Muscle of back (tissue), 13 donors: ENCODE results near the gene HLA-DQB1. TPM values are rescaled to one million over a fixed set of nuclear protein-coding genes. Genes with fewer than 3 reads are reported as not detected.
A peak's percentile ranks its signal among the peaks of the same experiment; 100 is the strongest.
"Not testable (repeated sequence)": the region's sequence is repeated elsewhere in the genome, so short reads cannot be mapped to it uniquely, and the experiment has no call there.

Experiments used
- DNase-seq, 3 donors: peaks; one replicate each; pipeline versions ENCODE4 v3.0.0 to v3.0.0-alpha.2; 2013
- long read RNA-seq, 9 donors: transcript quantifications; one replicate each; lab custom pipeline, GENCODE V29; 2026
- polyA plus RNA-seq, 10 donors: library from polyadenylated mRNA; unstranded; fragments of 120-200 nt; gene quantifications; one replicate each; pipeline ENCODE4 v1.2.1, GENCODE V29; 2013; ENCODE audit not compliant: insufficient read length in 10 of 10

The HLA-DQB1 gene
- polyA plus RNA-seq = 1 to 10 TPM in 9 of 10 donors, under 1 TPM in 1; 0.84 to 6.4 (median 2.3) TPM
- long read RNA-seq, donor 1, partial matches to known transcripts = 0 of 2 reads
- long read RNA-seq, donor 1, other reads (novel, unspliced or antisense) = 0 of 2 reads
- long read RNA-seq, donor 2, partial matches to known transcripts = 0 of 1 reads
- long read RNA-seq, donor 2, other reads (novel, unspliced or antisense) = 0 of 1 reads
- long read RNA-seq, donor 3 = 0 reads
- long read RNA-seq, donor 4, partial matches to known transcripts = 0 of 1 reads
- long read RNA-seq, donor 4, other reads (novel, unspliced or antisense) = 0 of 1 reads
- long read RNA-seq, donor 5, partial matches to known transcripts = 0 of 1 reads
- long read RNA-seq, donor 5, other reads (novel, unspliced or antisense) = 0 of 1 reads
- long read RNA-seq, donor 6, partial matches to known transcripts = 0 of 2 reads
- long read RNA-seq, donor 6, other reads (novel, unspliced or antisense) = 0 of 2 reads
- long read RNA-seq, donor 7 = 0 reads
- long read RNA-seq, donor 8 = 0 reads
- long read RNA-seq, donor 9, partial matches to known transcripts = 0 of 1 reads
- long read RNA-seq, donor 9, other reads (novel, unspliced or antisense) = 0 of 1 reads

DNA sequence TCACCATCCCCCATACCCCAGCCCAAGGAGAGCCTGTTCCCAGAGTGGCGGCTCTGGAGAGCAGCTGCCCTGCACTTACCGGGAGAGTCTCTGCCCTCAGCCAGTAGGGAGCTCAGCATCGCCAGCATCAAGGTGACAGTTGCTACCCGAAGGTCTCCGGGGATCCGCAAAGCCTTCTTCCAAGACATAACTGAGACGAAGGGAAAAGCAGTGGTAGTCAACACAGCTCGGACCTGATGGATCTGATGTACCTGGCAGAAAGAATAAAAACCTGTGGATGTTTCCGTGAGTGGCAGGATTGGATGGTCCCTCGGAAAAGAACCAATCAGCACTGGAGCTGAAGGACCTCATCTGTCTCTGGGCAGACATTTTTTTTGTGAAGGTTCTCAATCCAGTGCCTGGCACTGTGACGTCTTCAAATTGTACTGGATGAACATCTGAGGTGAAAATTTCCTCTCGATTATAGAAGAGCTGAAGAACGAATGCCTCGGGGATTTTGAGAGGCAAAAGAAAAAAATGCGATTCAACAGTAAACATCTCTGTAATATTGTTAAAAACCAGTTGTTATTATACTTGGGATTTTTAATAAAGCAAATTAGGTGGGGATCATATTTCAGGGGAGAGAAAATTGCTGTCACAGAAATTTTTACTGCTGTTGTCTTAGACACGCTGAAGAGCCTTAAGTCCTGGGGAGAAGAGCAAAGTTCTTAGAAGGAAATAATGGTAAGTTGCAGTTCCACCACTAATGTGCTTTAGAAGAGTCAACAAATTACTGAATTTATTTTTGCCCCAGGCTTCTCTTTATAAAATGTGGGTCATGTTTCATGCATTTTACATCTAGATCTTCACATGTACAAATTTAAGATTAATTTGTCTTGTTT lies at the start of gene HLA-DQB1:
TSS of gene HLA-DQB1 (minus strand) at position 238 of the 881 bp plus-strand sequence. CDS start at position 188, 50 bp downstream.
- peak in 2 of 3 donors; percentile 6 to 44 for DNase-seq

DNA sequence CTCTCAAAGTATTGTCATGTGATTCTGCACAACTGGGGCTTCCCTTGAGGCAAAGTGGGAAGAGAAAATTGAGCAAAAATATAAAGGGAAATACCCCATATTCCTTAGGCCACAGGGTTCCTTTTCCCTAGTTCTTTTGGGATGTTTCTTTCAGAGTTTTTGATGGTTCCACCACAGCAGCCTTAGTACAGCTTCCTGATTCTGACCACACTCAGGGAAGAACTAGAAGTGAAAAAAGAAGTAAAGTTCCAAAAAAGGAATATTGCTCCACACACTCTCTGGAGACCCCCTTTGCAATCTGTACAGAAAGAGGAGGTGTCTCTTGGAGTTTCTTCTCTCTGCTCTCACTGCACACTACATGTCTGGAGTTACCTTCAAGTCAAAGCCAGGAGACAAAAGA lies 46.8 kb upstream of the HLA-DQB1 start:
- no peak for DNase-seq

DNA sequence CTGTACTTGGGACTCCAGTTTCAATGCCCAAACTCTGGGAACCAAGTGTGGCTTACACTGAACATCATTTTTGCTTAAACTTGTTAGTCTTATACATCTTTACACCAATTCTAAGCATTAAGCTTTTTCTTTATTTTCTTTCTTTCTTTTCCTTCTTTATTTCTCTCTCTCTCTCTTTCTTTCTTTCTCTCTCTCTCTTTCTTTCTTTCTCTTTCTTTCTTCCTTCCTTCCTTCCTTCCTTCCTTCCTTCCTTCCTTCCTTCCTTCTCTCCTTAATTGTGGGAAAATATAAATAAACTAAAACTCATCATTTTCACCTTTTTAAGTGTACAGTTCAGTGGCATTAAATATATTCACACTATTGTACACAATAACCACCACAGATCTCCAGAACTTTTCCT lies 43.2 kb upstream of the HLA-DQB1 start:
- no peak for DNase-seq

DNA sequence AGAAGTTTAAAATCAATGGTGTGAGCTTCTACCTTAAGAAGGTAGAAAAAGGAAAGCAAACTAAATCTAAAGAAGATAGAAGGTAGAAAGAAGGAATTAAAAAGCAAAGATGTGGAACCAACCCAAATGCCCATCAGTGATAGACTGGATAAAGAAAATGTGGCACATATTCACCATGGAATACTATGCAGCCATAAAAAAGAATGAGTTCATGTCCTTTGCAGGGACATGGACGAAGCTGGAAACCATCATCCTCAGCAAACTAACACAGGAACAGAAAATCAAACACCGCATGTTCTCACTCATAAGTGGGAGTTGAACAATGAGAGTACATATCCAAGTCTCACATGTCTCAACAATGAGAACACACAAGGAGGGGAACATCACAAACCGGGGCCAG lies 38.7 kb upstream of the HLA-DQB1 start:
- DNase-seq = not testable (repeated sequence)

DNA sequence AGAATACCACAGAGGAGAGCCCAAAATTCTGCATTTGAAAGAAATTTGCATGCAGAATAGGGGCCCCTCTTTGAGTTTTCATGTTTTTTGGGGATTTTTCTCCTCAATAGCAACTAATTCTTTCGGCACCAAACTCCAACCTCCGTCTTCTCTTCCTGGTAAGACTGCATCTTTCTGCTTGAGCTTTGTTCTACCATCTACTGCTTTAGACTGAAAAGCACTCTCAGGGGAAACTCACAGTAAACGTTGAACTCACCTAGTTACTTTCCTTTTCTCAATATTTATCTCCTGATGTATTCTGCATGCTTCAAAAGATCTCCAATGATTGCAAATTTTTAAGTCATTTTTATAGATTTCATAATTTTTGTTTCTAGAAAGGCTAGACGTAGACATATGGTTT lies 36.9 kb upstream of the HLA-DQB1 start:
- DNase-seq = no peak

DNA sequence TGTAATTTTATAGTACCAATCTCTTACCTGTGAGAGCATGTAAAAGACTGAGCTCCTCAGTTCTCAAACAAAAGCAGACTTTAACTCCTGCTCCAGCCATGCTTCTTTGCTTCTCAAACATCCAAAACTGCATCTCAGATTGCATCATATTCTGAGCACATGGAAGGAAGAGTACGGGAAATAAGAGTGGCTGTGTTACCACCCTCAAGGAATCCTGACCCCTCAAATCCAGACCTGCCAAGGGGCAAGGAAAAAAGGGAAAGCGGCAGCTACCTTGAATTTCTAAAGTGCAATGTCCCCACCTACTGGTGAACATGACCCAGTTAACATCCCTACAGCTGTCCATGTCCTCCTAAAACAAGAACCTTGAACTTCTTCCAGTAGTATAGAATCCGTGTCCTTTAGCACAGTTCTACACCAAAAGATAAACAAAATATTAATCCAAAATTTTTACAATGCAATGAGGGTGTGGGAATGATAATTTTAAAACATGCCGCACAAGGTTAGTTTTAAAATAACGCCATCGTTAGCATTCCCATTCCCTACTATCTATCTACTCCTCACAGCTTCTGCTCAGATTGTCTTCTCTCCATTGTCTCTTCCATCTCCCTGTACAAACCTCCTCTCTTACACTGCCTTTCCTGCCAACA lies 34.1 kb upstream of the HLA-DQB1 start:
- peak; percentile 41 to 74 (median 57) for DNase-seq

DNA sequence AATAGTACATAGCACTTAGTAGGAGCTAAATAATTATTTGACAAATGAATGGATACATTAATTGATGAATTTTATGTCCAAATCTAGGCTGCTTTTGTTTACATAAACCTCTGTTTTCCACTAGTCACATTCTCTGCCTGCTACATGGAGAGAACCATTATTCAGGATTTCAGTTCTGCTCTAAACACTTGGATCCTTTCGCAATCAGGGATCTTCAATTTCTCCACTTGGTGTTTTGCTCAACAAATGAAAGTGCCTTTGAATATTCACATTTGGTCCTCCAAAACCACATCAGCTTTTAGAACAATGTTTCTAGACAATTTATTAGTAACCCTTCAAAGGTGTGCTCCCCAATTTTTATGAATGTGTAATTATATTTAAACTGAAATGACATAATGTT lies 30.6 kb upstream of the HLA-DQB1 start:
- DNase-seq = no peak

DNA sequence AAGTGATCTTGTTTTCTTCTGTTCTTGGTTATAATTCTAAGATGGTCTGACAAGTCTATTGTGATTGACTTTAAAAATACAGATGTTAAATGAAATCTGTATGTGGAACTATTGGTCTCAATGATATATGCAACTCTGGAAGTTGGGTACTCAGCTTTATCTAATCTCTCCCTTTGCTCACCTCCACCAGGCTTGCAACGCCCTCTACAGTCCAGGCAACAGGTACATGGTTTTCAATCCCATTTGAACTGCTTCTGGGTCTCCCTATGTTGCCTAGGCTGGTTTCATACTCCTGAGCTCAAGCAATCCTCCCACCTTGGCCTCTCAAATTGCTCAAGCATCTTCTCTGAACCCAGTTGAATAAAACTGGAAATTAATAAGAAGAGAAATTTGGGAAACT lies 25.6 kb upstream of the HLA-DQB1 start:
- no peak for DNase-seq

DNA sequence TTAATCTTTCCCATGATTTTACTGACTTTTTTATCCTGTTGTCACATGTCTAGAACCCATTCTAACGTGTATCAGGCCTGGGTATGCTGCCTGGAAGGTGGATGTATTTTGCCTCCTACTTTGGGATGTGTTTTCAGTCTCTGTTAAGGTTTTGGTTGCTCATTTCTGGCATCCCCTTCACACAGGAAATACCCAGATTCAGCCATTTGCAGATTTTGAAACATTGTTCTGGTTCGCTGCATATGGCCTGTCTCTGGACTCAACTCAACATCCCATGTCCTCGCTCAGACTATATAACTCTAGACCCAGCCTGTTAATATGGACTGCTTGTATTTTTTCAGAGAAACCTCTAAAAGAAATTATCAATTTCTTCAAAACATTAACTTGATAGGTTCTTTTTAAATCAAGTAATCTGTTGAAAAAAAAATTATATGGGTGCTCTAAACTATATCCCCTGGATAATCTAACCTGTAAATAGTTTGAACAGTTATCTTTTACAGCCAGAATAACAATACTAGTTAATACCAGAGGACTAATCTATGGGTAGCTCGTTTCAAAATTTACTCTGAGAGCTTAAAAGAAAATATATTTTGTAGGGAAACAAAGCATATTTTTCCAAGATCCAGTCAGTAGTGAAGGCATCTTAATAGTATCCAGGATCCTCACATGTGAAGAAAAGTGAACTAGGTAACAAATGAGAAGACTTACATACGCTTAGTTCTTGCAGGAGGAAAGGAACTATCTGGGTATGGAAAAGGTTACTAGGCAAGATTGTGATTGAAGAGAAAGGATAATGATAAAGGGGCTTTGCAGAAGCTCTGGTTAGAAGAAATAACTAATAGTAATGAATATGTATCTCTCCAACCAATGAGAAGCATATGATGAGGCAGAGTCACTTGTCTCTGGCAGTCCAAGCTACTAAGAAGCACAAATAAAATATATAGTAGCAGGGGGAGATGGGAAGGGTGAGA lies 23.4 kb upstream of the HLA-DQB1 start:
- peak in 1 of 3 donors; percentile 7 for DNase-seq

DNA sequence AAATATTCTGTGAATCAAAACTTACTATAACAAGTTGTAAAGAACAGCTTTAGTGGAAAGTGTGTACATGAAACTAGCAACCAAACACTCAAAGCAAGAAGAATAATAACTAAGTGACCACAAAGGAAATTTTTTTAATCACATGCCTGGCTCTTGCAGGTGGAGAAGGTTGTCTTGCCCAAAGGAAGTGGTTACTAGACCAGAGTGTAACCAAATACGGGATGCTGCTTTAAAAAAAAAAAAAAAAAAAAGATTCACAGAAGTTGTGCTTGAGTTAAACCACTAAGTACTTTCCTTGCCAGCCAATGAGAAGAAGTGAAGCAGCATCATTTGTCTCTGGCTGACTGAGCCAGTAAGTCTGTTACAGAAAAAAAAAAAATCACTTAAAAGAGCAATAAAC lies 19.1 kb upstream of the HLA-DQB1 start:
- peak in 1 of 3 donors; percentile 4 for DNase-seq

DNA sequence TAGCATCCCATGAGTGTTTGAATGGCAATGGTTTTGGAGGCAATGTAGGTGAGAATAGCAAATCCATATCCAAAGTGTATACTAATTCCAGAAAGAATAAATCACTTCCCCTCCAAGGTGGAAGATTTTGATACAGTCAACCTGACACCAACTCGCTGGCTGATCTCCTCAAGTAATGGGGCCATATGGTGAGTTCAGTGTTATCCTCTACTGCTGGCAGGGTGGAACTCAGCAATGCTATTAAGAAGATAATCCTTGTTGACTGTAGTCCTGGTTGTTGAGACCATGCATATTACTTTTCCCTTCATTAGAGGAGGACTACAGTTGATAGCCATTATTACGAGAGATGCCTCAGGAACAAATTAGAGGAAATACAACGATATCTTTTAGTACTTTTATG lies 17.8 kb upstream of the HLA-DQB1 start:
- no peak for DNase-seq

DNA sequence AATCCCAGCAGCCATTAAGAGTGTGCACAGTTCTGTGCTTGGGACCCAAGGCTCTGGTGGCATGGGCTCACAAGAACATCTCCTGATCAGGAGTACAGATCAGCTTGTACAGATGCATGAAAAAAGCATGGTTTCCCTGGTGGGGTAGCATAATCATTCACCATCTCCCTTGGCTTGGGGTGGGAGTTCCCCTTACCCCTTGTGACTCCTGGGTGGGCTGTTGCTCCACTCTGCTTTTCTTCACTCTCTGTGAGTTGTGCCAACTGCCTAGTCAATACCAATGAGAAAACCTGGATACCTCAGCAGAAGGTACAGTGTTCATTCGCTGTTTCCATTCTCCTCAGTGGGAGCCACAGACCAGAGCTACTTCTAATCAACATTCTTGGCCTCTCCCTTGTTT lies 13.6 kb upstream of the HLA-DQB1 start:
- no peak for DNase-seq

DNA sequence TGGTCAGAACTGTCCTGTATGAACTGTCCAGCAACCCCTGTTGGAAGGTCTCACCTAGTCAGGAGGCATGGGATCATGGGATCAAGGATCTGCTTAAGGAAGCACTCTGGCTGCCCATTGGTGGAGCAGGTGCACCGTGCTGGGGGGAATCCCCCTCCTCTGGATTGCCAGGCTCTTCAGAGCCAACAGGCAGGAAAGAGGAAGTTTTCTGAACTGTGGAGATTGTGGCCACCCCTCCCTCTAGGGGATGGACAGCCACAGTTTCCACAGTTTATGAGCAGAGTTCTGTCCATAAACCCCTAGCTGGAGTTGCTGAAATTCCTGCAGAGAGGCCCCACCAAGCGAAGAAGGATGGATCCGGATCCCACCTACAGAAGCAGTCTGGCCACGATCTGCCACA lies 13.0 kb upstream of the HLA-DQB1 start:
- no peak for DNase-seq

DNA sequence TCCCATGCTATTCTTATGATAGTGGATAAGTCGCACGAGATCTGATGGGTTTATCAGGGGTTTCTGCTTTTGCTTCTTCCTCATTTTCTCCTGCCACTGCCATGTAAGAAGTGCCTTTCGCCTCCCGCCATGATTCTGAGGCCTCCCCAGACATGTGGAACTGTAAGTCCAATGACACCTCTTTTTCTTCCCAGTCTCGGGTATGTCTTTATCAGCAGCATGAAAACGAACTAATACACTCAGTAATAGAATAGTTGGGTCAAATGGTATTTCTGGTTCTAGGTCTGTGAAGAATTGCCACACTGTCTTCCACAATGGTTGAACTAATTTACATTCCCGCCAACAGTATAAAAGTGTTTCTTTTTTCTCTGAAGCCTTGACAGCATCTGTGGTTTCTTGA lies 7.7 kb upstream of the HLA-DQB1 start:
- DNase-seq = not testable (repeated sequence)

DNA sequence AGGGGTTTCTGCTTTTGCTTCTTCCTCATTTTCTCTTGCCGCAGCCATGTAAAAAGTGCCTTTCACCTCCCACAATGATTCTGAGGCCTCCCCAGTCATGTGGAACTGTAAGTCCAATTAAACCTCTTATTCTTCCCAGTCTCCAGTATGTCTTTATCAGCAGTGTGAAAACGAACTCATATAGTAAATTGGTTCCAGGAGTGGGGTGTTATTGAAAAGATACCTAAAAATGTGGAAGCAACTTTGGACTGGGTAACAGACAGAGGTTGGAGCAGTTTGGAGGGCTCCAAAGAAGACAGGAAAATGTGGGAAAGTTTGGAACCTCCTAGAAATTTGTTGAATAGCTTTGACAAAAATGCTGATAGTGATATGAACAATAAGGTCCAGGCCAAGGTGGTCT lies 5.5 kb upstream of the HLA-DQB1 start:
- not testable (repeated sequence) for DNase-seq

DNA sequence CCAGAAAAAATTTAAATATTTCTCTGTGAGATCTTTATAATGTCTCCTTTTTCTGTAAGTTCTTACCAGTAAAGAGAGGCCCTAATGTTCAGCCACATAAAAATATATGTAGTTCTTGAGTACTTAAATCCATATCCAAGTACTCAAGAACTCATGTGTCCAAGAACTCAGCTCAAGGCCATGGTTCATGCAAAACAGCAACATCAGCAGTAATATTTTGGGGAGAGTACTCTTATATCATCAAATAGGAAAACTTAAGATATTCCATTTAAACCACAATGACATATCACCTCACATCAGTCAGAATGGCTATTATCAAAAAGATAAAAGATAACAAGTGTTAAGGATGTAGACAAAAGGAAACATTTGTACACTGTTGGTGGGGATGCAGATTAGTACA lies 3.4 kb upstream of the HLA-DQB1 start:
- no peak for DNase-seq

DNA sequence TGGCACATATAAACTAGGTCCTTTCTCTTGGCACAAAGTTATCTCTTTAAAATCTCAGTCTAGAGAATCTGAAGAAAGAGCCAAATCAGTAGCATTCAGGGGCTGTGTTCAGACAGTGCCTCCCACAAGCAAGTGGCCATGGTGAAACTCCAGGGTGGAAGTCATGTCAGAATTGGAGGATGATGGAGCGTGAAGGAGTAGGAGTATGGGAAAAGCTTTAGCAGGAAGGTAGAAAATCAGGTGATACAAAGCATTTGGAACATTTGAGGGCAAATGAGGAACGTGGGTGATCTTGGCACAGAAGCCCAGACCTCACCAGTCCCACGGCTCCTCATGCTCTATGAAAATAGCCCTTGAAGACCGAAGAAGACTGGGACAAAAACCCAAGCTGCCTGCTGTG lies 2.8 kb upstream of the HLA-DQB1 start:
- no peak for DNase-seq

DNA sequence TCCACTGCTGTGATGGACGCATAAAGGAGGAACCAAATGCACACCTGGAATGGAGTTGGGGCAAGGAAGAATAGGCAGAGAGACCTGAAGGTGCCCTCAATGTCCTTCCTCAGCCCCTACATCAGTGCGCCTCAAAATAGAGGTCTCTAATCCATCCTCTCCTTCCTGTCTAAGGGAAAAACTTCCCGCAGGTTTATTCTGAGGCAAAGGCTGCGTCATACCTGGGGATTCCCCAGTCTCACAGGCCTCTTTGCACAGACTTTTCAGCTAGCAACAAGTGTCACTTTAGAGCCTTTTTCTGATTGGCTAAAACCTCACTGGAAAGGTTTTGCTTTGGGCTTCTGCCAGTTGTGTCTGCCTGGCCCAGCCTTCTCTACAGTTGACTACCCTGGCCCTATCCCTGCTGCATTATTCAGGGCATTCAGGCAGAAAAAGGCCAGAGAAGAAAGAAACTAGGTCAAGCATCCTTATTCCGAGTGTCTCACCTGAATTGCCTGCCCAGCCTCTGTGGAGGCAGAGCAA lies 1.8 kb upstream of the HLA-DQB1 start:
- peak in 1 of 3 donors; percentile 30 for DNase-seq

DNA sequence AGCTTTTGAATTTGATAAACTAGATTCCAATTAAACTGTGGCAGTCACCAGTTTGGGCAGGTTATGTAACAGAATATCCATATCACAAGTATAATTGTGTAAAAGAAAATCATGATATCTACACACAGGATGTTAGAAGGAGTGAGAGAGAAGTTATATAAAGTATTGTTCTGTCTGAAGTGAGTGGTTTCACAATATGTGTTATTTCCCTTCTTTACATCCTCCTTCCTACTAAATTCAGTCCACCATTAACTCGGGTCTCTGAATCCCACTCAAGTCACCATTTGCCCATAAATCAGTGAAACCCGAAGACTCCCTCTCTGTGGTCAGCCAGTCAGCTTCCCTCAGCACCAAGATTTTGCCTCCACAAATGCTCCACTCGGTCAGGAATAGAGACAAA lies 796 bp downstream of the HLA-DQB1 start:
- no peak for DNase-seq

DNA sequence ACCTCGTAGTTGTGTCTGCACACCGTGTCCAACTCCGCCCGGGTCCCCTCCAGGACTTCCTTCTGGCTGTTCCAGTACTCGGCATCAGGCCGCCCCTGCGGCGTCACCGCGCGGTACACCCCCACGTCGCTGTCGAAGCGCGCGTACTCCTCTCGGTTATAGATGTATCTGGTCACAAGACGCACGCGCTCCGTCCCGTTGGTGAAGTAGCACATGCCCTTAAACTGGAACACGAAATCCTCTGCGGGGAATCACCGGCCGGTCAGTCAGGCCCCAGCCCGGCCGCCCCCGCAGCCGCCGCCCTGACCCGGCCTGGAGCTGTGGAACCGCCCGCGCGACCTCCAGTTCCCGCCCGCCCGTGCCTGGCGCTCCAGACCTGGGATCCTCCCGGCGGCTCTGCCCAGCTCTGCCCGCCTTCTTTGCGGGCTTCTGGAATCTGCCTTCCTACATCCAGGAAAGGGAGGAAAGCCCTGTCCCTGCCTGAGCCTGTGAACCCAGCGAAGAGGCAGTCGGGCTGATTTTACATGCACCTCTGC lies 1.6 kb downstream of the HLA-DQB1 start:
- peak in 2 of 3 donors; percentile 22 to 38 for DNase-seq
